ENCODE results near the gene DHRS11. TPM values are rescaled to one million over a fixed set of nuclear protein-coding genes. Genes with fewer than 3 reads are reported as not detected.

Gene DHRS11
- total RNA-seq, 4 donors from 2014 or later = 93.1 to 307 (median 214) TPM

- TF ChIP-seq EP300 (IDR thresholded peaks at IDR 0.05; ENCODE audit: low read depth) (no peak), POLR2AphosphoS5 (IDR thresholded peaks at IDR 0.05) (no peak), POLR2A (IDR thresholded peaks at IDR 0.05) (no peak), CTCF (IDR thresholded peaks at IDR 0.05) (no peak)
- WGBS, 2 donors (ENCODE audit: low coverage in 1 of 2) = 59% methylated on average over 3 of the region's 3 CpGs; no CpG with 5 or more reads in 1 of the 2 donors
- intact Hi-C loops (cut with DNase I; ENCODE audit: low total_unique reads) = no loop called here
Measured at GRCh38 chr17:36645422-36645821, 53.7 kb downstream of the DHRS11 start.

GRCh38 chr17:36647636-36648035 lies 56.0 kb downstream of the DHRS11 start:
- Histone ChIP-seq H3K9me3 (no peaks in the 10 kb centered on the region), H3K4me1 (peaks cover 0 to 6% (median 4%) of the 10 kb centered on the region in 4 donors), H3K4me3 (no peak overlapping the region), H3K27me3 (peaks cover 37% of the 10 kb centered on the region), H3K36me3 (no peaks in the 10 kb centered on the region), H3K27ac (no peak overlapping the region)
- TF ChIP-seq POLR2A (IDR thresholded peaks at IDR 0.05) = no peak
- no peak for TF ChIP-seq POLR2AphosphoS5 (IDR thresholded peaks at IDR 0.05)
- no peak for TF ChIP-seq CTCF (IDR thresholded peaks at IDR 0.05)
- TF ChIP-seq EP300 (IDR thresholded peaks at IDR 0.05; ENCODE audit: low read depth) = no peak
- DNase-seq = no peak
- 23% methylated on average over 4 of the region's 4 CpGs; no CpG with 5 or more reads in 1 of the 2 donors for WGBS, 2 donors (ENCODE audit: low coverage in 1 of 2)
- in situ Hi-C loops (cut with MboI; ENCODE audit: low pct_ligation_motif_present in 1 of 4, low pct_unique_long_range_greater_than_20kb in 1 of 4, low sequenced_read_pairs in 3 of 4) = loop anchor here in 3 of 4 donors (25.0 kb wide), 3 partner anchors 390 to 590 kb away; no protein-coding TSS in a partner anchor
- intact Hi-C loops (cut with DNase I; ENCODE audit: low total_unique reads) = no loop called here

More at GRCh38 chr17:36645422-36645821, 53.7 kb downstream of the DHRS11 start:
- no peak overlapping the region for H3K27ac ChIP-seq
- no peak overlapping the region for H3K4me3 ChIP-seq
- H3K9me3 ChIP-seq = no peaks in the 10 kb centered on the region
- no peaks in the 10 kb centered on the region for H3K36me3 ChIP-seq
- in situ Hi-C loops (cut with MboI; ENCODE audit: low pct_ligation_motif_present in 1 of 4, low pct_unique_long_range_greater_than_20kb in 1 of 4, low sequenced_read_pairs in 3 of 4) = loop anchor here in 3 of 4 donors (25.0 kb wide), 3 partner anchors 392 to 592 kb away; no protein-coding TSS in a partner anchor
- peaks cover 4 to 21% (median 19%) of the 10 kb centered on the region in 4 donors for H3K4me1 ChIP-seq
- DNase-seq = no peak
- H3K27me3 ChIP-seq = peaks cover 59% of the 10 kb centered on the region

GRCh38 chr17:36650096-36650775 lies 58.6 kb downstream of the DHRS11 start:
- 39 to 62% methylated on average over 4 to 9 of the region's 9 CpGs for WGBS, 2 donors (ENCODE audit: low coverage in 1 of 2)
- intact Hi-C loops (cut with DNase I; ENCODE audit: low total_unique reads) = no loop called here

More at GRCh38 chr17:36650096-36650775, 58.6 kb downstream of the DHRS11 start:
- H3K27ac ChIP-seq = no peak overlapping the region
- peaks cover 0 to 12% (median 5%) of the 10 kb centered on the region in 4 donors for H3K4me1 ChIP-seq
- in situ Hi-C loops (cut with MboI; ENCODE audit: low pct_ligation_motif_present in 1 of 4, low pct_unique_long_range_greater_than_20kb in 1 of 4, low sequenced_read_pairs in 3 of 4) = no loop called here
- no peaks in the 10 kb centered on the region for H3K9me3 ChIP-seq
- H3K36me3 ChIP-seq = no peaks in the 10 kb centered on the region
- H3K27me3 ChIP-seq = peaks cover 16% of the 10 kb centered on the region
- no peak overlapping the region for H3K4me3 ChIP-seq
- TF ChIP-seq CTCF (IDR thresholded peaks at IDR 0.05) = no peak
- DNase-seq = no peak

Other genes starting within 250 kb of the DHRS11 start
- not detected for gene TBC1D3H, start 203.4 kb upstream of the DHRS11 start, total RNA-seq
- gene ZNHIT3, start 105.2 kb upstream of the DHRS11 start, total RNA-seq = 10 to 100 TPM in 3 of 4 donors, 1 to 10 TPM in 1; 6.7 to 38.6 (median 27.2) TPM
- 100 to 1,000 TPM in 3 of 4 donors, 10 to 100 TPM in 1; 94.2 to 230 (median 159) TPM for gene MYO19, start 57.0 kb upstream of the DHRS11 start, total RNA-seq
- 1 to 10 TPM in 3 of 4 donors, not detected in 1; 2.6 to 4.6 (median 4.4) TPM for gene PIGW, start 56.9 kb upstream of the DHRS11 start, total RNA-seq
- gene GGNBP2, start 47.0 kb upstream of the DHRS11 start, total RNA-seq = 100 to 1,000 TPM in 2 of 4 donors, 10 to 100 TPM in 2; 48.6 to 128 (median 91.6) TPM
- gene MRM1, start 9.7 kb downstream of the DHRS11 start, total RNA-seq = 10 to 100 TPM in 3 of 4 donors, 1 to 10 TPM in 1; 9.5 to 20.9 (median 11.5) TPM